Myometrial cell (primary cell): ENCODE measurements around the gene ZNF736. TPM values are rescaled to one million over a fixed set of nuclear protein-coding genes. Genes with fewer than 3 reads are reported as not detected.

Experiments used
- total RNA-seq: library from RNA; depleted of rRNA; stranded (reverse); fragments of >200 nt; gene quantifications from 2 replicates; pipeline ENCODE4 v1.2.3, GENCODE V29; 2015

Gene ZNF736
- total RNA-seq, result 2.7 and 3.2 TPM in 2 replicates

DNA sequence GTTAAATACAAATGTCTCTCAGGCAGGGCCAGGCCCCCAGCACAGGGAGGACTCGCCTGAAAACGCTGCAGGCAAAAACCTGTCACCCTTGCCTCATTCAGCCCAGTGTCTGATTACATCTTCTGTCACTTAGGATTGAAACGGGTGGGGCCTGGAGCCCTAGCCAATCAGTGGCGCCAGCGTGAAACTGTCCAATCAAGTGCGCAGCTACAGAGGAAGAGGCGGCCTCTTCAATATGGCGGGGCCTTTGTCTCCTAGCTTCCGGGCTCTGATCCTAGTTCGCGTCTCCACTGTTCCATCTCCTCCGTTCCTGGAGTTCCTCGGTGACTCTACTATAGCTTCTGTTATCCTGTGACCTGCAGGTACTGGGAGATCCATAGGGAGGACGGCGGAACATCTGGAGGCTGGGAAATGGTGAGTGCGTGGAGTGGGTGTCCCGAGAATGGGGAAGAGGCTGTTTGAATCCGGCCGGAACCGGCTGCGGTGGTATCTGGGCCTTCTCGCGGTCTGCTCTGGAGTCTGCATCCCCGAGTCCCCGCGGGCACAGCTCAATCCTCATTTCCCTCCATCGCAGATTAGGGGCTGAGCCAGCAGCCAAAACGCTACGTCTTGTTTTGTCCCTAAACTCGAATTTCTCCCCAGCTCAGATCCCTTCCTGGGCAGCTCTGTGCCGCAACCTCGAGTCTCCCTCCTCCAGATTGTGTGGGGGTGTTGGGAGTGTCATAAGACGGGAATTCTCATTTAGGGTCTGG lies at the start of gene ZNF736:
ZNF736 (plus strand) TSS at position 222 of the 752 bp plus-strand sequence; CDS start at position 412, 190 bp downstream.

Other genes starting within 250 kb of the ZNF736 start
- gene ZNF735, start 106.8 kb upstream of the ZNF736 start, total RNA-seq, result not detected in 2 replicates
- gene ZNF679, start 85.5 kb upstream of the ZNF736 start, total RNA-seq, result not detected in 2 replicates
- gene ZNF680, start 249.1 kb downstream of the ZNF736 start, total RNA-seq, result 4.0 and 10.1 TPM in 2 replicates